Suprapubic skin (tissue), 4 donors: ENCODE data around the gene ATP11A. TPM values are rescaled to one million over a fixed set of nuclear protein-coding genes. Genes with fewer than 3 reads are reported as not detected.

Source experiments
- DNase-seq, 2 donors: peaks; one replicate each; pipeline ENCODE4 v3.0.0-alpha.2; 2019; ENCODE audit warnings: low spot score in 2 of 2
- H3K27ac ChIP-seq: fragments of 200-600 bp; sonication (generic); one replicate; pipeline ENCODE4 v1.5.1; 2019
- H3K27me3 ChIP-seq: fragments of 200-600 bp; sonication (generic); one replicate; pipeline ENCODE4 v1.5.1; 2019
- H3K36me3 ChIP-seq: fragments of 200-600 bp; sonication (generic); one replicate; pipeline ENCODE4 v1.5.1; 2019
- H3K4me1 ChIP-seq: fragments of 200-600 bp; sonication (generic); one replicate; pipeline ENCODE4 v1.5.1; 2019
- H3K4me3 ChIP-seq: fragments of 200-600 bp; sonication (generic); one replicate; pipeline ENCODE4 v1.5.1; 2019; ENCODE audit warnings: mild to moderate bottlenecking
- H3K9me3 ChIP-seq: fragments of 200-600 bp; sonication (generic); one replicate; pipeline ENCODE4 v1.5.1; 2019
- EP300 ChIP-seq: sonication (generic); formaldehyde crosslinking; IDR thresholded peaks from one replicate; pipeline ENCODE4 v1.6.1; 2017; ENCODE audit warnings: antibody characterized with exemption
- POLR2A ChIP-seq, 2 donors: fragments of 450-650 bp; IDR thresholded peaks; one replicate each; pipeline ENCODE4 v1.6.1; 2017; ENCODE audit warnings: antibody characterized with exemption in 2 of 2, mild to moderate bottlenecking in 2 of 2, moderate library complexity in 2 of 2
- POLR2AphosphoS5 ChIP-seq, 3 donors: sonication (generic); formaldehyde crosslinking; IDR thresholded peaks; one replicate each; pipeline ENCODE4 v1.6.1; 2017; ENCODE audit warnings: antibody characterized with exemption in 3 of 3
- WGBS: methylation state at CpG from one replicate; pipeline ENCODE4 v1.1.5; 2018; 5-methylcytosine and 5-hydroxymethylcytosine counted together
- total RNA-seq, 4 donors: library from RNA; depleted of rRNA; stranded (reverse); fragments of >200 nt; gene quantifications; one replicate each; pipeline ENCODE4 v1.1.0, GENCODE V29; 2016
- TF ChIP-seq, protein P1 (sequence below), 2 donors: fragments of 200-600 bp in 1 of 2; fragments of 450-650 bp in 1 of 2; sonication (generic) in 1 of 2; IDR thresholded peaks; one replicate each; pipeline ENCODE4 v1.5.1; 2016 to 2019; ENCODE audit warnings: antibody characterized with exemption in 2 of 2, mild to moderate bottlenecking in 1 of 2, moderate library complexity in 1 of 2

The ATP11A gene
- total RNA-seq, 4 donors from 2014 or later: 22.8 to 51.0 (median 39.8) TPM

DNA sequence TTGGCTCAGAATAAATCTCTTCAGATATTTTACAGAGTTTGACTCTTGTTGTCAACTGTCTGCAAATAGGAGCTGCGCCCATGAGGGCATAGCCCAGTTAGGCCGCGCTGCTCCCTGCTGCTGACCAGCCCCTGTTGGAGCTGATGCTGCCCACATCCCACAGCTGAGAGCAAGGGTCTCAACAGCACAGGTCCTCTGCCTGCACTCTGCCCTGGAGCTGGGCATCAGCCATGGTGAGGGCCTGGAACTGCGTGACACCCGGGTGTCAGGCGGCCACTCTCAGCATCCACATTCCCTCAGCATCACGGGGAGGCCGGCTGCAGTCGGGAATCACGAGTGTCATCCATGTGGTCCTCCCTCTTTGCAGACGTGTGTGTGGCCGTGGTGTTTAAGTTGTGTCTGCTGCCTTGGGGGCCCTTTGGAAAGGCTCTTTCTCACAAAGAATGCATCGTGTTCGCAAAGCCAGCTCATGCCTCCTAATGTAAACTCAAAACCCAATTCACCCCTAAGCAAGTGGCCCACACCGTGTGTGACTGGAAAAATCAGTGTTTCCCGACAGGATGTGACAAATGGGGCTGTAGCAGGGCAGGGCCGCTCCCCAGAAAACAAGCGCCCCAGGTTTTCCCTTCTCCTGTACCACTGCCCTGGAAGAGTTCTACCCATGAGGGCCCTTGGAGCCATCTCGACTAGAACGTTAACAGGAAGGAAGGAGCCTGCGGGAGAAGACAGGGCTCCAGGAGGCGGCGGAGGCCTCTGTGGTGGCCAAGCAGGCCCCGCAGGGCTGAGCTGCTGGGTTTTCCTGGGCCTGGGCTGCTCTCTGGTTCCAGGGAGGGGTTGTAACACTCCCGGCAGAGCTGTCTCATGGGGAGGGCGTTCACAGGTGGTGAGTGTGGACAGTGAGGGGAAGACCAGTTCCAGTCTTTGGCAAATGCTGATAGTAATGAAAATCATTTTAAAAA lies 20.3 kb downstream of the ATP11A start:
- Histone ChIP-seq H3K27me3 (no peaks in the 10 kb centered on the region), H3K4me1 (peaks cover 25% of the 10 kb centered on the region), H3K27ac (peak overlapping the region; percentile 88), H3K9me3 (no peaks in the 10 kb centered on the region), H3K36me3 (no peaks in the 10 kb centered on the region), H3K4me3 (no peak overlapping the region)
- WGBS: 80% methylated on average over 19 of the region's 26 CpGs
- peak in 1 of 2 donors; percentile 62 for DNase-seq
- TF ChIP-seq POLR2A (IDR thresholded peaks at IDR 0.05): no peak

GRCh38 chr13:112710855-112711527 lies 21.2 kb downstream of the ATP11A start:
- no peaks in the 10 kb centered on the region for H3K36me3 ChIP-seq
- DNase-seq: peak in 1 of 2 donors; percentile 67
- H3K4me3 ChIP-seq: peak overlapping the region; percentile 21
- H3K27me3 ChIP-seq: no peaks in the 10 kb centered on the region
- H3K27ac ChIP-seq: peak overlapping the region; percentile 88
- no peaks in the 10 kb centered on the region for H3K9me3 ChIP-seq
- peaks cover 25% of the 10 kb centered on the region for H3K4me1 ChIP-seq
- TF ChIP-seq, protein P1, sequence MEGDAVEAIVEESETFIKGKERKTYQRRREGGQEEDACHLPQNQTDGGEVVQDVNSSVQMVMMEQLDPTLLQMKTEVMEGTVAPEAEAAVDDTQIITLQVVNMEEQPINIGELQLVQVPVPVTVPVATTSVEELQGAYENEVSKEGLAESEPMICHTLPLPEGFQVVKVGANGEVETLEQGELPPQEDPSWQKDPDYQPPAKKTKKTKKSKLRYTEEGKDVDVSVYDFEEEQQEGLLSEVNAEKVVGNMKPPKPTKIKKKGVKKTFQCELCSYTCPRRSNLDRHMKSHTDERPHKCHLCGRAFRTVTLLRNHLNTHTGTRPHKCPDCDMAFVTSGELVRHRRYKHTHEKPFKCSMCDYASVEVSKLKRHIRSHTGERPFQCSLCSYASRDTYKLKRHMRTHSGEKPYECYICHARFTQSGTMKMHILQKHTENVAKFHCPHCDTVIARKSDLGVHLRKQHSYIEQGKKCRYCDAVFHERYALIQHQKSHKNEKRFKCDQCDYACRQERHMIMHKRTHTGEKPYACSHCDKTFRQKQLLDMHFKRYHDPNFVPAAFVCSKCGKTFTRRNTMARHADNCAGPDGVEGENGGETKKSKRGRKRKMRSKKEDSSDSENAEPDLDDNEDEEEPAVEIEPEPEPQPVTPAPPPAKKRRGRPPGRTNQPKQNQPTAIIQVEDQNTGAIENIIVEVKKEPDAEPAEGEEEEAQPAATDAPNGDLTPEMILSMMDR (IDR thresholded peaks at IDR 0.05): no peak
- TF ChIP-seq EP300: no peak
- no peak for TF ChIP-seq POLR2A (IDR thresholded peaks at IDR 0.05)
- WGBS: 74% methylated on average over 15 of the region's 22 CpGs

- peak overlapping the region; percentile 88 for H3K27ac ChIP-seq
- DNase-seq: peak; percentile 86 to 90
- no peaks in the 10 kb centered on the region for H3K9me3 ChIP-seq
- no peaks in the 10 kb centered on the region for H3K36me3 ChIP-seq
- peaks cover 25% of the 10 kb centered on the region for H3K4me1 ChIP-seq
- TF ChIP-seq, protein P1 (IDR thresholded peaks at IDR 0.05): no peak
- TF ChIP-seq POLR2AphosphoS5 (IDR thresholded peaks at IDR 0.05): peak in 2 of 3 donors; percentile 21 to 46
- peak overlapping the region; percentile 21 for H3K4me3 ChIP-seq
- WGBS: 21% methylated on average over 16 of the region's 22 CpGs
- H3K27me3 ChIP-seq: no peaks in the 10 kb centered on the region
These were observed 21.9 kb downstream of the ATP11A start for GRCh38 chr13:112711528-112712265.

DNA sequence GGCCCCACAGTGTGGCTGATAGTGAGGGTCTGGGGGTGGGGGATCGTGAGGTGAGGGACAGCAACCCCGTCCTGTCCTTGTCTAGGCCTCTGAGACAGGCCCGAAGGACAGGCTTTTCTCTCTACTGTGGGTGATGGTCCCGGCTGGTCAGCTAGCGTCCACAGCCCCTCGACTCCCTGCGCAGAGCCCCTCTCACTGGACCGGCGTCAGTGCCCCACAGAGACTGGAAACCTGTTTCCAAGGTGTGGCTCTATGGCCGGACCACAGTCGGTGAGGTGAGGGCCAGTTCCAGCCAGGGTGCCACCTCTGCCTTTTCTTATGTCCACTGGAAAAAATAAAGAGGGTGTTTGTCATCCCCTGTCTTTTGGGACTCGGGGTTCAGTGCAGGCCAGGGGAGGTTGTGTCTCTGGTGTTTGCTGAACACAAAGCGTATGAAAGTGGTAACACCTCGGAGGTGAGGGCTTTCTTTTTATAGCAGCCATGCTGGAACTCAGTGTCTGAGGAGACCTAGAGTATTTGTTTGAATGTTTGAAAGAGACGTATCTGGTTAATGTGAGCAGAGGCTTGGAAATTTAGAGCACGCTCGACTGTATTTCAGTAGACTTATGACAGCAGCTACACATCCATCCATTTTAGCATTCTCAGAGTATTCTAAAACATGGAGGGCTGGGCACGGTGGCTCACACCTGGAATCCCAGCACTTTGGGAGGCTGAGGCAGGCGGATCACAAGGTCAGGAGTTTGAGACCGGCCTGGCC lies 22.8 kb downstream of the ATP11A start:
- Histone ChIP-seq H3K27ac (peak overlapping the region; percentile 88), H3K4me3 (peak overlapping the region; percentile 21), H3K36me3 (no peaks in the 10 kb centered on the region), H3K9me3 (no peaks in the 10 kb centered on the region), H3K4me1 (peaks cover 25% of the 10 kb centered on the region), H3K27me3 (no peaks in the 10 kb centered on the region)
- TF ChIP-seq, protein P1 (IDR thresholded peaks at IDR 0.05): no peak
- TF ChIP-seq EP300 (no peak), POLR2AphosphoS5 (IDR thresholded peaks at IDR 0.05) (no peak), POLR2A (IDR thresholded peaks at IDR 0.05) (no peak)
- DNase-seq: peak; percentile 62 to 78
- WGBS: 84% methylated on average over 14 of the region's 20 CpGs
